Measurements from ENCODE around the gene NIT1. TPM values are rescaled to one million over a fixed set of nuclear protein-coding genes. Genes with fewer than 3 reads are reported as not detected.

NIT1 gene
- total and polyA plus RNA-seq, 10 of the 15 experiments (the other 5 are each of a cell fraction or from before 2014, with no cell fraction given): 19.2 to 54.4 (median 28.3) TPM

DNA sequence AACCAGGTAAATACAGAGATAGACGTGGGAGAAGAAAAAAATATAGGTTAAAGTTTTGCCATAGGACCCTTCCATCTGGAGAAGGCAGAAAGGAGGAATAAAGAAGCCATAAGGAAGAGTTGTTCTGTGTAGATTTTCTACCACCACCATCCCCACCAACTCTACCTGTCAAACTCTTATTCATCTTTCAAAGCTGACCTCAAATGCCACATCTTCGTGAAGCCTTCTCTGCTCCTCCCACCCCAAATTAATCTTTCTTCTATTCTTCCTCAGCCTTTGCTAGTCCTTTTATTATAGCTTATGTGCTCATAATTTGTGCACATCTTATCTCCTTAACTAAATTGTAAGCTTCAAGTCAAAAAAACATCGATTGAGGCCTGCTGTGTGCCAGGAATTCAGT lies 27.3 kb upstream of the NIT1 start:
- no peaks in the 10 kb centered on the region for H3K9me3 ChIP-seq (replicated peaks; ENCODE audit: control insufficient read depth, insufficient read depth, low read length)
- H3K27ac ChIP-seq (ENCODE audit: control insufficient read depth, insufficient read depth): no peak overlapping the region
- no peaks in the 10 kb centered on the region for H3K36me3 ChIP-seq (ENCODE audit: control insufficient read depth in 2 of 2, insufficient read depth in 2 of 2, low read length in 1 of 2)
- intact Hi-C loops (cut with micrococcal nuclease; ENCODE audit: unreplicated experiment): no loop called here
- no TSS peak for BruUV-seq (replicated peaks)
- peaks cover 13% of the 10 kb centered on the region for H3K4me1 ChIP-seq (ENCODE audit: control insufficient read depth, insufficient read depth, low read length)
- no peak overlapping the region for H3K4me2 ChIP-seq (ENCODE audit: control insufficient read depth, insufficient read depth)
- no peak overlapping the region for H3K9ac ChIP-seq (ENCODE audit: control insufficient read depth, insufficient read depth, low read length)
- ATAC-seq (no peak), FAIRE-seq (no peak), DNase-seq (ENCODE audit: low read depth, low spot score) (no peak)
- 50% methylated on average over 3 of the region's 3 CpGs for WGBS (ENCODE audit: insufficient coverage, insufficient replicate concordance, low lambda C conversion rate, missing lambda C conversion rate)
- H3K79me2 ChIP-seq (ENCODE audit: control insufficient read depth, insufficient read depth, low read length): no peaks in the 10 kb centered on the region
- H3K27me3 ChIP-seq (replicated peaks in 1 of 2; ENCODE audit: control insufficient read depth in 2 of 2, insufficient read depth in 2 of 2, low read length in 1 of 2): no peaks in the 10 kb centered on the region
- RAD21 ChIA-PET (ENCODE audit: unreplicated experiment): interaction anchor here (1.1 kb wide), 1 partner anchor 21 kb away, joined by 3 read pairs; the partner anchor contains the start of gene ARHGAP30
- no peak overlapping the region for H3K4me3 ChIP-seq
- SMC1A ChIA-PET (ENCODE audit: uncharacterized antibody, unreplicated experiment): no interaction called here
- in situ Hi-C loops (cut with MboI): no loop called here
- TF ChIP-seq IKZF2 (IDR thresholded peaks at IDR 0.05) (no peak), WRNIP1 (IDR thresholded peaks at IDR 0.05; ENCODE audit: borderline replicate concordance, low read depth, low read length) (no peak), ZNF687 (IDR thresholded peaks at IDR 0.05) (no peak), TCF7 (IDR thresholded peaks at IDR 0.05; ENCODE audit: borderline replicate concordance) (no peak), NR2F1 (conservative IDR thresholded peaks at IDR 0.05) (no peak)
- POLR2A ChIA-PET: no interaction called here
- CTCF ChIA-PET: no interaction called here
- H4K20me1 ChIP-seq (ENCODE audit: control insufficient read depth, insufficient read depth): no peaks in the 10 kb centered on the region
- H2AFZ ChIP-seq (ENCODE audit: control insufficient read depth, low read depth, low read length): no peak overlapping the region

All from GM12878 (cell line).